Pancreas (tissue), 10 donors: ENCODE measurements around the gene SUPT4H1. TPM values are rescaled to one million over a fixed set of nuclear protein-coding genes. Genes with fewer than 3 reads are reported as not detected.

Experiments used
- ATAC-seq, 4 donors: fragments of 200-7000 bp; cut with Tn5 transposase; one replicate each; pipeline versions ENCODE4 v1.8.0 to v1.9.1; 2020; ENCODE audit warnings: mild to moderate bottlenecking in 4 of 4, moderate library complexity in 4 of 4
- DNase-seq, 6 donors: peaks; one replicate each; pipeline ENCODE4 v3.0.0-alpha.2; 2020
- FAIRE-seq: peaks from 2 replicates; lab custom pipeline; 2012; peaks lifted over from hg19 to GRCh38; lab: Jason Lieb, UNC
- H3K27ac ChIP-seq, 4 donors: fragments of 200-600 bp; sonication (generic); 1 replicate in 3 of 4; 2 replicates in 1 of 4; pipeline versions ENCODE4 v1.5.0 to v1.8.0; 2020
- H3K27me3 ChIP-seq, 4 donors: fragments of 200-600 bp; one replicate each; pipeline ENCODE4 v1.8.0; 2021
- H3K36me3 ChIP-seq, 3 donors: fragments of 200-600 bp; sonication (generic) in 1 of 3; one replicate each; pipeline versions ENCODE4 v1.5.0 to v1.8.0; 2020 to 2021
- H3K4me1 ChIP-seq, 3 donors: fragments of 200-600 bp; one replicate each; pipeline ENCODE4 v1.8.0; 2021
- H3K4me3 ChIP-seq, 4 donors: fragments of 200-600 bp; sonication (generic) in 2 of 4; one replicate each; pipeline versions ENCODE4 v1.5.0 to v1.8.0; 2020 to 2021
- H3K9me3 ChIP-seq, 4 donors: fragments of 200-600 bp; one replicate each; pipeline ENCODE4 v1.8.0; 2021
- CTCF ChIP-seq, 4 donors: fragments of 200-600 bp; sonication (generic) in 3 of 4; IDR thresholded peaks; one replicate each; pipeline versions ENCODE4 v1.5.0 to v1.8.0; 2021; ENCODE audit warnings: antibody characterized with exemption in 4 of 4
- WGBS, 2 donors: extraction: QIAGEN DNeasy Blood & Tissue Kit; methylation state at CpG; one replicate each; pipeline ENCODE4 v1.1.7; 2013; 5-methylcytosine and 5-hydroxymethylcytosine counted together
- intact Hi-C, 3 donors: fragments of 100-400 bp; cut with DNase I; formaldehyde crosslinking; loops; one replicate each; pipeline versions ENCODE4 v1.11.1 to v1.14.2; 2022
- polyA plus RNA-seq, 2 donors: library from polyadenylated mRNA; stranded (reverse); fragments of 200-250 nt; gene quantifications; one replicate each; pipeline ENCODE4 v1.2.3, GENCODE V29; 2013
- total RNA-seq, 6 donors: library from RNA; stranded (reverse); fragmentation: NEBNext Ultra II Directional in 4 of 6; extraction: Animal tissue kit (Norgen Biotek cat#: 25700) in 4 of 6; gene quantifications; one replicate each; pipeline versions ENCODE4 v1.2.1 to v1.2.4, GENCODE V29; 2021 to 2023
- donor health status: healthy with polysubstance abuse.
- donor health status: DM: no; HTN: no; CAD: no; lungs with moderate emphysema.
- donor health status: DM: no; HTN: no; CAD: no.
- donor health status: control.
- donor health status: control.
- donor health status: Bipolar disorder and iron deficiency.
- donor health status: DM: yes; HTN: yes; CAD: no.
- donor health status: DM: no; HTN: no; CAD: no.
- donor health status: DM: no; HTN: no; CAD: no.
- donor health status: DM: yes; HTN: yes; CAD: no.

The SUPT4H1 gene
- total and polyA plus RNA-seq, 8 donors = 14.1 to 43.7 (median 27.1) TPM

GRCh38 chr17:58375811-58376210, 23.8 kb upstream of the SUPT4H1 start:
- TF ChIP-seq CTCF (IDR thresholded peaks at IDR 0.05) = no peak
- intact Hi-C loops = loop anchor here in 1 of 3 donors (10.0 kb wide), 1 partner anchor 49 kb away; no protein-coding TSS in a partner anchor
- Histone ChIP-seq H3K36me3 (no peaks in the 10 kb centered on the region), H3K4me1 (peaks cover 8 to 30% (median 28%) of the 10 kb centered on the region in 3 donors), H3K9me3 (no peaks in the 10 kb centered on the region), H3K4me3 (no peak overlapping the region), H3K27me3 (no peaks in the 10 kb centered on the region), H3K27ac (no peak overlapping the region)
- WGBS, 2 donors = 84 to 89% methylated on average over 2 of the region's 2 CpGs
- ATAC-seq (no peak), DNase-seq (no peak), FAIRE-seq (no peak)

- no peak for DNase-seq
- H3K9me3 ChIP-seq = no peaks in the 10 kb centered on the region
- H3K27ac ChIP-seq = no peak overlapping the region
- WGBS, 2 donors = 65 to 66% methylated on average over 5 of the region's 5 CpGs
- no peak overlapping the region for H3K4me3 ChIP-seq
- no peak for FAIRE-seq
- TF ChIP-seq CTCF (IDR thresholded peaks at IDR 0.05) = no peak
- ATAC-seq = peak in 1 of 4 donors; percentile 18
- intact Hi-C loops = loop anchor here in 1 of 3 donors (10.0 kb wide), 1 partner anchor 50 kb away; no protein-coding TSS in a partner anchor
- peaks cover 4 to 25% (median 22%) of the 10 kb centered on the region in 3 donors for H3K4me1 ChIP-seq
- no peaks in the 10 kb centered on the region for H3K27me3 ChIP-seq
- no peaks in the 10 kb centered on the region for H3K36me3 ChIP-seq
These were observed 23.3 kb upstream of the SUPT4H1 start for GRCh38 chr17:58375256-58375655.

- no peak for ATAC-seq
- no peak for TF ChIP-seq CTCF (IDR thresholded peaks at IDR 0.05)
- H3K27ac ChIP-seq = no peak overlapping the region
- H3K4me3 ChIP-seq = no peak overlapping the region
- intact Hi-C loops = loop anchor here in 1 of 3 donors (10.0 kb wide), 1 partner anchor 51 kb away; no protein-coding TSS in a partner anchor
- no peaks in the 10 kb centered on the region for H3K9me3 ChIP-seq
- peaks cover 4 to 19% (median 16%) of the 10 kb centered on the region in 3 donors for H3K4me1 ChIP-seq
- 100% methylated on average over 1 of the region's 1 CpG for WGBS, 2 donors
- H3K27me3 ChIP-seq = no peaks in the 10 kb centered on the region
- DNase-seq = no peak
- no peak for FAIRE-seq
- H3K36me3 ChIP-seq = no peaks in the 10 kb centered on the region
These were observed 21.9 kb upstream of the SUPT4H1 start for GRCh38 chr17:58373923-58374322.

GRCh38 chr17:58373003-58373402, 21.0 kb upstream of the SUPT4H1 start:
- FAIRE-seq (no peak), ATAC-seq (no peak), DNase-seq (no peak)
- Histone ChIP-seq H3K27me3 (no peaks in the 10 kb centered on the region), H3K4me3 (no peak overlapping the region), H3K4me1 (peaks cover 4 to 17% (median 16%) of the 10 kb centered on the region in 3 donors), H3K27ac (no peak overlapping the region), H3K36me3 (no peaks in the 10 kb centered on the region), H3K9me3 (no peaks in the 10 kb centered on the region)
- 92 to 94% methylated on average over 5 of the region's 5 CpGs for WGBS, 2 donors
- no peak for TF ChIP-seq CTCF (IDR thresholded peaks at IDR 0.05)
- intact Hi-C loops = loop anchor here in 1 of 3 donors (10.0 kb wide), 1 partner anchor 52 kb away; no protein-coding TSS in a partner anchor

GRCh38 chr17:58371300-58371950, 19.4 kb upstream of the SUPT4H1 start:
- TF ChIP-seq CTCF (IDR thresholded peaks at IDR 0.05) = no peak
- H3K4me1 ChIP-seq = peaks cover 2 to 9% (median 5%) of the 10 kb centered on the region in 3 donors
- intact Hi-C loops = loop anchor here in 1 of 3 donors (10.0 kb wide), 1 partner anchor 53 kb away; no protein-coding TSS in a partner anchor
- no peak overlapping the region for H3K4me3 ChIP-seq
- DNase-seq (no peak), ATAC-seq (no peak), FAIRE-seq (no peak)
- no peaks in the 10 kb centered on the region for H3K36me3 ChIP-seq
- WGBS, 2 donors = 84 to 88% methylated on average over 6 of the region's 6 CpGs
- no peaks in the 10 kb centered on the region for H3K27me3 ChIP-seq
- no peaks in the 10 kb centered on the region for H3K9me3 ChIP-seq
- no peak overlapping the region for H3K27ac ChIP-seq
